ENCODE data around the gene SLC35F1. TPM values are rescaled to one million over a fixed set of nuclear protein-coding genes. Genes with fewer than 3 reads are reported as not detected.

Gene SLC35F1
- total RNA-seq, 1 donor from 2014 or later: not detected

DNA sequence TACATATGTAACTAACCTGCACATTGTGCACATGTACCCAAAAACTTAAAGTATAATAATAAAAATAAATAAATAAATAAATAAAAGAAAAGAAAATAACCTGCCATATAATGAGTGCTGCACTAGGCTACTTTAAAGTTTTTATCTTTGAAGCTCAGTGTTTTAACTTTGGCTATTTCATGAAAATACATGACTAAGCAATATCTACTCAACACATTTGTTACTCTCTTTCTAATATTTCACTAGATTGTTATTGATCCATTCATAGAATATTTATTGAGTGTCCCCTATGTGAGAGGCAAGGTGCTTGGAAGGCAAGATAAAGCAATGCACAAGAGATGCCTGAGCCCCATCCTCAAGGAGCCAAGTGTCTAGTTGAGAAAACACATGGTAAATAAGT is 221.7 kb downstream of the SLC35F1 start:
- ATAC-seq: no peak

DNA sequence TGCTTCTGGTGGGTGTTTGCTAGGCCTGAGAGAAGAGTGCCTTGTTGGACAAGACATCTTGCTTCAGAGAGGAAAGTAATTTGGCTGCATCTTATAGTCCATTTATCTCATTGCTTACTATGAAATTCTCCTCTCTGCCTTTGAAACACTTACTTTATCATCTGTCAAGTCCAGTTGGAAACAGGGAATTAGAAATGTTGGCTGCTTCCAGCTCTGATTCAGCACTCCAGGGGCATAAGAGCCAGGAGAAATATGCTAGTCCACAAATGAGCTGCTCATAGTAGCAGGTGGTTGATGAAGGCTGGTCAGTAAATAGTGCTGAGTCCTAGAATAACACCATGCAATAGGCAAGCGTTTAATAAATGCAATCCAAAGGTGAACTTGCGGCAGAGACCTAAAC is 227.1 kb downstream of the SLC35F1 start:
- no peak for ATAC-seq

DNA sequence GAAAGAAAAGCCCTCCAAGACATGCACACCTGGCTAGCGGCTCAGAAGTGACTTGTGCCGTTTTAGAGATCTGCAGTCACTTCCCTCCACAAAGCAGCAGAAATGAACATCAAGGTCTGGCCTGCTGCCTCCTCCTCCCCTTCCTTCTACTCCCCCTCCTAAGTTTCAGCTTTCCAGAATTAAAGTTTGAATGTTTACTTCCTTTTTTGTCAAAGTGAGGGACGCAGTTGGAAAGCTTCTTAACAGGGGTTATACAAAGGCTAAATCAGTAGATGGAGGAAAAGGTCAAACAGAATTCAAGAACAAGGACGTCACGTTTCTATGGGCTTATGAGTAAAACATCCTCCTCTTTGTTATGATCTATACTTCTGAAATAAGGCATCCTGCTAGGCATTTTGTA is 227.7 kb downstream of the SLC35F1 start:
- no peak for ATAC-seq

GRCh38 chr6:118135371-118135770 is 228.3 kb downstream of the SLC35F1 start:
- ATAC-seq: no peak

DNA sequence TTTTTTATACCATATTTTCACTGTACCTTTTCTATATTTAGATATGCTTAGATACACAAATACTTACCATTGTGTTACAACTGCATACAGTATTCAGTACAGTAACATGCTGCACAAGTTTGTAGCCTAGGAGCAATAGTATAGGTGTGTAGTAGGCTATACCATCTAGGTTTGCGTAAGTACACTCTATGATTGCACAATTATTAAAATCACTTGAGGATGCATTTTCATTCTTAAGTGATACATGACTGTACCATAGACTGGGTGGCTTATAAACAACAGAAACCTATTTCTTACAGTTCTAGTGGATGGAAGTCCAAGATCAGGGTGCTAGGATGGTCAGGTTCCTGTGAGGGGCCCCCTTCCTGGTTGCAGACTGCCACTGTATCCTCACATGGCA is 234.1 kb downstream of the SLC35F1 start:
- no peak for ATAC-seq

GRCh38 chr6:118146584-118146983 is 239.5 kb downstream of the SLC35F1 start:
- ATAC-seq: no peak

GRCh38 chr6:118147511-118147910 is 240.4 kb downstream of the SLC35F1 start:
- no peak for ATAC-seq

DNA sequence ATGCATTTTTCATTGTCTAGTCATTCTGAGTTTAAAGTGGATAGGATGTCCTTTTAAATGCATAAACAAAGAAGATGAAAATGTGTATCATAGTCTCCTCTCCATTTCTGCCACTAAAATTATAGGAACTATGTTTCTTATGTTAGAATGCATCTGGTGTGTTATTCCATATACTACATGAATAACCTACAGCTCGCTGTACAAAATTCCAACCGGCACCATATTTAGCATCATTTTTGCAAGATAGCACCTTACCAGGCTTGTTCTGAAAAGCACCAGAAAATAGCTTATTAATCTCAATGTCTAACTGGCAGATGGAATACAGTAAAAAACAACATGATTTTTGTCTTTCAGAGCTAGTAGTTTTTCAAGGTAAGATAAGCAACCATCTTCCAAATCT is 241.5 kb downstream of the SLC35F1 start:
- ATAC-seq: no peak

GRCh38 chr6:118152524-118152923 is 245.5 kb downstream of the SLC35F1 start:
- ATAC-seq: no peak

DNA sequence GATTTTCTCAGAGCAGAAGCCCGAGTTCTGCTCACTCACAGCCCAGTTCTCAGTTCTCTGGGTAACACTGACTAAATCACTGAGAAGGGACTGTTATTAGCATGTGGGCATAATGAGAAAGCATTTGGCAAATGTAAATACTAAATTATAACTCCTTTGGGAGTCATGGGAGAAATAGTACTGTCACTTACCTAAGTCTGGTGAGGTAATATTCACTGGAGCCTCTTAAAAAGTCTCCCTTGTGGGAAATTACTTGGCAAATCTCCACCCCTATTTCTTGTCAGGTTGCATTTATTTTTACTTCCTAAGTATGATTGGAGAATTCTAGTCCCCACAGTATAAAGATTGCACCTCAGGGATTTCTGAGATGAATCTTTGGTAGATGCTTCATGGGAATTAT is 254.3 kb downstream of the SLC35F1 start:
- ATAC-seq: no peak

DNA sequence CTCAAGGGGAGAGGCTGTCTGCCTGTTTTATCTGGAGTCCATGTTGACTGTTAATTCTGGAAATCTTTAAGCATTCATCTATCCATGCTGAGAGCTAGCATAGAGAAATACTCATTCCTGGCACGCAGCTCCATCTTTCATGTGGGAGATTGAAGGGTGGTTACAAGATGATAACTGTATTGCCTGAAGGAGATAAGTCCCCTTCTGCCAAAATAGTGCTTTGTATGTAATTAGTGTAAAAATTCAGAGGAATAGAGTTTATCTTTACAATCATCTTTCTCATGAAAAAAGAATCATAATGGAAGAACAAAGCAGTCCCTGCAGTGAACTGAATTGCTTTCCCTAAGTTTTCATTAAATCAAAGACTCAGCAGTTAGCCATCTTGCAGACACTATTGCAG is 256.5 kb downstream of the SLC35F1 start:
- no peak for ATAC-seq

- ATAC-seq: no peak
Measured at GRCh38 chr6:118165500-118165899, 258.4 kb downstream of the SLC35F1 start.

GRCh38 chr6:118168421-118168820 is 261.4 kb downstream of the SLC35F1 start:
- no peak for ATAC-seq

DNA sequence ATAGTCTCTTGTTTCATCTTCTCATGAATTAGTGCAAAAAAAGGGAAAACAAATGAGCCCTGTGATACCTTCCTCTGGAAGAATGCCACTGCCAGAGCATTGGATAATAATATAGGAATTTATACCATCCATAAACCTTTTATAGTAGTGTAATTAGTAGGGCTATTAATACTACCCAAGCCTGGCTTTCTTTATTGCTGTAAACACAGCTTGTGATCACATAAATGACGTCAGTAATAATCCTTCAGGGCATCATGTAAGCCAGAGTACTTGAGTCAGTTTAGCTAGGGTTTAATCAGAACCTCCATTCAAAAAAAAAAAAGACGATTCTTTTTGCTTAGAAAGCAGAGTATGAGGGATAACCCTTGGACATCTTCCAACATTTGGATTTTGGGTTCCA is 264.8 kb downstream of the SLC35F1 start:
- no peak for ATAC-seq

- ATAC-seq: no peak
Measured at GRCh38 chr6:118174071-118174470, 267.0 kb downstream of the SLC35F1 start.

DNA sequence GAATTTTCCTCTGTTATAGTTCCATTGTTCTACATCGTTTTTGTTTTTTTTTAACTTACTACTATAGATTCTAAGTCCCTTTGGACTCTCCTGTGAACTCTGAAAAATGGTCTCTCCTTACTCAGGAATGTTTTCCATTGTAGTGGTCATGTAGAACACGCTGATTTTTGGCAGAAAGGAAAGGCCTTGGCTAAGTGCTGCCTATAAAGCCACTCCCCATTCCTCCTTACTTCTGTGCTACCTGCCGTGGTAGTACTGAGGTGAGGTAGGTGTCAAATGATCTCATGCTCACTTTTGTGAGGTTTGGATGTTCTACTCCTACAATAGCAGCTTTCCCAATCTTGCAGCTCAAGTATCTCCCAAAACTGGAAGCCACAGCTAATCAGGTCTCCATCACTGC is 270.7 kb downstream of the SLC35F1 start:
- no peak for ATAC-seq

- ATAC-seq: no peak
Measured at GRCh38 chr6:118179048-118179447, 272.0 kb downstream of the SLC35F1 start.

- ATAC-seq: no peak
Measured at GRCh38 chr6:118186672-118187567, 279.9 kb downstream of the SLC35F1 start.

DNA sequence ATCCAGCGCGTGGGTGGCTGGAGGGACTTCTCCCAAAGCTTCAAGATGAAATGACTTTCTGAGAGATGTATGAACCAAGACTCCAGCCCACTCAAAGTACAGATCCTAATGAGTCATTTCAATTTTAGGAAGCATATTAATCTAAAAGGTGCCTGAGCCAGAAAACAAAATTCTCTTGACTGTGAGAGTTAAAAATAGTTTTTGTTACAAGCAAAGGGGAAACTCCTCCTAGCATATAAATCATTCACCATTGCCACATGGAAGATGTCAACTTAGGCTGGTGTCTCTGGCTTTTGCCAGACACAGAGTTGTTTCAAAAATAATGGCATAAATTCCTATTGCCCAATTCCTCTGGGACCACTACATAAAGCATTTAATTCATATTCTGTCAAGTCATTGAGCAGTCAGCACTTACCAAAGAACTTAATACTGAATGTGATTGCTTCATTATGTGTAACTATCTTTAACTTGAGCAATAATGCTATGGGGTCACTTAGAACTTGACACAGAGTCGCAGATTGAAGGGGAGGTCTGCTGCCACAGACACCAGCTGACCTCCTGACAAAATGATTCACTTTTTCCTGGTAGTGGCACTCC is 280.6 kb downstream of the SLC35F1 start:
- no peak for ATAC-seq

GRCh38 chr6:118188561-118188960 is 281.5 kb downstream of the SLC35F1 start:
- ATAC-seq: no peak

DNA sequence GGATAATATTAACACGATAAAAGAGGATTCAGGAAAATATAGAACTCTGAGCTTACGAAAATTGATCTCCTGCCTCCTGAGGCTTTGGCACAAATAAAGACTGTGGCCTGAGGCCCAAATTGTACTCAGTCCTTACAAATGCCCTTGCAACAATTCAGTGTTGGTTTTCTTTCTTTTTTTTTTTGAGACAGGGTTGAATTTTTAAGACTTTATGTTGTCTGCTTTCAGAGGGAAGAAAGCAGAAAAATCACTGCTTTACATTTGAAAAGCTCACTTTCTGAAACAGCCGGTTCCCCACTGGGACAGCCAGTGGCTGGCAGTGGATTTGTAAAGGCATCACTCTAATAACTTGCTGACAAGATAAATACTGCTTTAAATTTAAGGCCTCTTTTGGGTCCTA is 290.5 kb downstream of the SLC35F1 start:
- no peak for ATAC-seq

- no peak for ATAC-seq
Measured at GRCh38 chr6:118198746-118199145, 291.7 kb downstream of the SLC35F1 start.

GRCh38 chr6:118200160-118200559 is 293.1 kb downstream of the SLC35F1 start:
- ATAC-seq: no peak

- no peak for ATAC-seq
Measured at GRCh38 chr6:118202517-118202916, 295.5 kb downstream of the SLC35F1 start.

Measured in esophagus mucosa (tissue), 1 donor.